H1 (cell line): ENCODE measurements around the gene TP53I13. TPM values are rescaled to one million over a fixed set of nuclear protein-coding genes. Genes with fewer than 3 reads are reported as not detected.

ENCODE experiments used
- HDAC2 ChIP-seq, 2 experiments: fragments of 300-600 bp in 1 of 2; sonication (generic) in 1 of 2; IDR thresholded peaks; 2 replicates each; pipeline ENCODE4 v1.6.1; 2011 to 2012; ENCODE audit warnings: low read depth in 2 of 2, low read length in 2 of 2, mild to moderate bottlenecking in 2 of 2, moderate library complexity in 2 of 2, borderline replicate concordance in 1 of 2, inconsistent platforms in 1 of 2
- KDM4A ChIP-seq: IDR thresholded peaks from one replicate; pipeline ENCODE4 v1.7.1; 2012; ENCODE audit warnings: low read depth, mild to moderate bottlenecking, moderate library complexity, low read length, inconsistent platforms; ENCODE audit not compliant: severe bottlenecking
- MAX ChIP-seq: IDR thresholded peaks from 2 replicates; pipeline ENCODE4 v1.6.1; 2012; ENCODE audit warnings: inconsistent platforms
- NRF1 ChIP-seq: IDR thresholded peaks from 2 replicates; pipeline ENCODE4 v1.6.1; 2011; ENCODE audit warnings: mild to moderate bottlenecking, low read depth, low read length, improper control_type of control experiment
- SIN3A ChIP-seq, 2 experiments: IDR thresholded peaks in 1 of 2; conservative IDR thresholded peaks in 1 of 2; 2 replicates each; pipeline ENCODE4 v1.6.1; 2011 to 2012; ENCODE audit warnings: low read length in 2 of 2, improper control_type of control experiment in 1 of 2, low read depth in 1 of 2, mild to moderate bottlenecking in 1 of 2
- polyA plus RNA-seq, 7 experiments: library from polyadenylated mRNA; depleted of rRNA in 3 of 7; stranded (reverse) in 5 of 7; unstranded in 2 of 7; fragments of >200 nt in 5 of 7; fragments of 200-250 nt in 2 of 7; gene quantifications; 1 replicate in 5 of 7; 2 replicates in 1 of 7; 4 replicates in 1 of 7; pipeline versions ENCODE4 v1.2.1 to v1.2.3, GENCODE V29; 2011 to 2013; ENCODE audit warnings: missing spikeins in 2 of 7, mixed read lengths in 2 of 7
- total RNA-seq: library from RNA; stranded (reverse); fragmentation: NEBNext Ultra II Directional; extraction: Animal tissue kit (Norgen Biotek cat#: 25700); gene quantifications from 2 replicates; pipeline ENCODE4 v1.2.1, GENCODE V29; 2021
- TF ChIP-seq, protein P1 (sequence below): IDR thresholded peaks from 2 replicates; pipeline ENCODE4 v1.6.1; 2012; ENCODE audit warnings: inconsistent platforms

TP53I13 gene
- total and polyA plus RNA-seq, 2 of the 8 experiments (the other 6 are each of a cell fraction or from before 2014, with no cell fraction given): 22.4 to 35.7 TPM

DNA sequence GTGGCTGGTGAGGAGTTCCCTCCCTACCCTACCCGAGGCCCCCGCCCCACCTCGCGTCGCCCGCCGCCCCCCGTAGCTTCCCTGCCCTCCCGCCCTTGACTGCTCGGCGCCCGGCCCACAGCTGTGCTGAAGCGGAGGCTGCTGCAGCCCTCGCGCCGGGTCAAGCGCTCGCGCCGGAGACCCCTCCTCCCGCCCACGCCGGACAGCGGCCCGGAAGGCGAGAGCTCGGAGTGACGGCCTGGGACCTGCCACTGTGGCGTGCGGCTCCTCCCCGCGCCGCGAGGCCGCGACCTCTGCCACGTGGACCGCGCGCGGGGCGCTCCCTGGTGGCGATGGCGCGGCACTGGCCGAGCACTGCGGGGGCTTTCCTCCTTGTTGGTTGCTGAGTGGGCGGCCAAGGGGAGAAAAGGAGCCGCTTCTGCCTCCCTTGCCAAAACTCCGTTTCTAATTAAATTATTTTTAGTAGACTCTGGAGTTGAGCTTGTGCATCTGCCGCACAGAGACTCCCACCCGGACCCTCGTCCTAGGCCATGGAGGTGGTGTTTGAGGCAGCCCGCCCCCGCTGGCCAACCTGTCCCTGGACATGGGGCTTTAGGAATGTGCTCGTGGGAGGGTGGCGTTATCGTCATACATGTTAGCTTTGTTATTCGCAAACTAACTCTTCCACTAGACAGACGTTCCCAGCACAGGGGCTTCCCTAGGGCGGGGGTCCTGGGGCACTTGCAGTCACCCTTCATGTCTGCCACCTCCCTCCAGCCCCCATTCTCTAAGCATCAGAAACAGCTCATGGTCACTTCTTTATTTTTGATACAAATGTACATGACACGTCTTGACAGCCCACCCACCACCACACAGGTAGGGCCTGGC lies 4.4 kb downstream of the TP53I13 start (continued):
- TF ChIP-seq HDAC2 (IDR thresholded peaks at IDR 0.05; ENCODE audit: borderline replicate concordance in 1 of 2, low read depth in 2 of 2, low read length in 2 of 2): no peak
- no peak for TF ChIP-seq NRF1
- peak in 1 of 2 experiments; percentile 64; a peak in 1 of 4 replicates for TF ChIP-seq SIN3A (conservative IDR thresholded peaks at IDR 0.05 in 1 of 2, IDR thresholded peaks at IDR 0.05 in 1 of 2; ENCODE audit: low read depth in 1 of 2, low read length in 2 of 2)
- peak; percentile 98 for TF ChIP-seq MAX
- TF ChIP-seq KDM4A: no peak
- TF ChIP-seq, protein P1, sequence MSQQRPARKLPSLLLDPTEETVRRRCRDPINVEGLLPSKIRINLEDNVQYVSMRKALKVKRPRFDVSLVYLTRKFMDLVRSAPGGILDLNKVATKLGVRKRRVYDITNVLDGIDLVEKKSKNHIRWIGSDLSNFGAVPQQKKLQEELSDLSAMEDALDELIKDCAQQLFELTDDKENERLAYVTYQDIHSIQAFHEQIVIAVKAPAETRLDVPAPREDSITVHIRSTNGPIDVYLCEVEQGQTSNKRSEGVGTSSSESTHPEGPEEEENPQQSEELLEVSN: peak; percentile 67
